Measurements from ENCODE around the gene MRGPRE.
"Not testable (repeated sequence)": the region's sequence is repeated elsewhere in the genome, so short reads cannot be mapped to it uniquely, and the experiment has no call there.

Gene MRGPRE

DNA sequence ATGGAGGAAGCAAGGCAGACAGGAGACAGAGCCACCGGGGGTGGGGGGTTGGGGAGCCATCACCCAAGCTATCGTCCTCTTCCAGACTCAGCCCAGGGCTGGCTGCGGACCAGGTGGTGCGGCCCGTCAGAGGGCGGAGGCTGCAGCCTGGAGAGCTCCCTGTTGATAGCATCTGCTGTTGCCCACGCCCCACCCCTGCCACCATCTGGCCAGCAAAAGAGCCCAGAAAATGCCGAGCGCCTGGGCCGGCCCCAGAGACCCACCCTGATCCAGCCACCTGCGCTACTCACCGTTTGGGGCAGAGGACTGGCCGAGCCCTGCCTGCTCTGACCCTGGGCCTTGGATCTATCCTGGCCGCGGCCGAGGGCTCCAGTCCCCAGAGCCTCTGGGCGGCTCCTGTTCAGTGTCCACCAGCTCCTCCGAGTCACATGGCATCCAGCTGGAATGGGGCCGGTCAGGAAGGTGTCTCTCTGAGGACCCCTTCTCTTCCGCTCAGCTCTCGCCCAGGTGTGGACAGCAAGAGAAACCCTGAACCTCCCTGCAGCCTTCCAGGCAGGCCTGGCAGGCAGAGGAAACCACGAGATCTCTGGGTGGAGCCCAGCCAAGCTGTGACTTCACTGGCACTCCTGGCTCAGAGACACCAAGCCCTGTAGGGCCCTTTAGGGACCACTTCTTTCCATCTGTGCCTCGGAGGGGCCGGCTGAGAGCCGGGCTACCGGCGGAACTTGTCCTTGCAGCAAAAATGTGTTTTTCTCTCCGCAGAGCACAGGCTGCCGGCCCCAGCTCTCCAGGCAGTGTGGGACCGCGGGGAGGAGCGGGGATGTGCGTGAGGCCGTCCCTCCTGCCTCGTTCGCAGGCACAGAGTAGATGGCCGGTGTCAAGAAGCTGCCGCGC, at the start of gene MRGPRE:
Gene MRGPRE (minus strand): TSS at position 567 of the 894 bp plus-strand sequence. CDS start 3,618 bp downstream, outside the sequence.
- DNase-seq: peak; percentile 14

GRCh38 chr11:3281146-3281545, 48.9 kb upstream of the MRGPRE start:
- DNase-seq: not testable (repeated sequence)

DNA sequence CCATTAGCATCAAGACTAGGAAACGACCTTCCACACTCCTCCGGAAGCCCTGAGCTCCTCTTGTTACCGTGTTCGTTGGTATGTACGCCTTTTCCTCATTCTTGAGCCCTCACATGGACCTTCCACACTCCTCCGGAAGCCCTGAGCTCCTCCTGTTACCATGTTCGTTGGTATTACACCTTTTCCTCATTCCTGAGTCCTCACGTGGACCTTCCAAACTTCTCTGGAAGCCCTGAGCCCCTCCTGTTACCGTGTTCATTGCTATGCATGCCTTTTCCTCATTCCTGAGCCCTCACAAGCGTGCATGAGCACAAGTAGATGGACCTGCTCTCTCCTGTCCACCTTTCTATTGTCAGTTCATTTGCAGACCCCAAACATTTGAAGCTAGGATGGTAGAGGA, 48.4 kb upstream of the MRGPRE start:
- not testable (repeated sequence) for DNase-seq

- DNase-seq: not testable (repeated sequence)
Measured at GRCh38 chr11:3278922-3279321, 46.7 kb upstream of the MRGPRE start.

DNA sequence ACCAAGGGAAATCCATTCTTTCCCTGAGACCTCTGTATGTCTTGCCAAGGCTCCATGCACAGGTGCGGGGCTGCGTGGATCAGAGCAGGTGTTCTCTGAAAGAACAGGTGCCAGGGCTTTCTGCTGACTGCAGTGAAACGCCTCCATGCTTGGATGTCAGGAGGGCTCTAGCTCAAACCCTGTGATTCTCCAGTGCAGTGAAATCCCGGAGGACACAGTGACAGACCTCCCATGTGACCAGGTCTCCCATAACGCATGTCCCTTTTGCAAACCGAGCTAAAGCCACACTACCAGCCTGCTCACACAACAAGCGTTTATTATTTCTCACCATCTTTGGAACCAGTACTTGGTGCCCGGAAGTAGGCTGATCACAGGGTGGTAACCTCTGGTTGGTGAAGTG, 41.4 kb upstream of the MRGPRE start:
- not testable (repeated sequence) for DNase-seq

DNA sequence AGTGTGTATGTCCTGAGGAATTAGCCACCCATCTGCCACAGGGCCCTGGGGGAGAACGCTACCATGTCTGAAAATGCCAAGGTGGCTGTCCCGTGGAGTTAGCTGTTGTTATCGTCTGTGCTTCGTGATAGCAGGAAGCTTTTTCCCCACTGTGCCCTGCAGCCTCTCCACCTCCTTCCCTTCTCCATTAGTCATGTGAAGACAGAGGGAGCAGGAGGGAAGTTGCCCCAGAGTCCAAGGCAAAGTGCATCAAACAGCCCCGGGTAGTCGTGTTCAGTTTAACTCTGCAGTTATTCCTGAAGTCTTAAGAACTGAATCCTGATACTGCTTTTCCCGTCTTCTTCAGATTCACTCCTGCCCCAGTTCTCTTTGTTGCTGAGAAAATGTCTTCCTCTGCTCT, 30.3 kb upstream of the MRGPRE start:
- not testable (repeated sequence) for DNase-seq

DNA sequence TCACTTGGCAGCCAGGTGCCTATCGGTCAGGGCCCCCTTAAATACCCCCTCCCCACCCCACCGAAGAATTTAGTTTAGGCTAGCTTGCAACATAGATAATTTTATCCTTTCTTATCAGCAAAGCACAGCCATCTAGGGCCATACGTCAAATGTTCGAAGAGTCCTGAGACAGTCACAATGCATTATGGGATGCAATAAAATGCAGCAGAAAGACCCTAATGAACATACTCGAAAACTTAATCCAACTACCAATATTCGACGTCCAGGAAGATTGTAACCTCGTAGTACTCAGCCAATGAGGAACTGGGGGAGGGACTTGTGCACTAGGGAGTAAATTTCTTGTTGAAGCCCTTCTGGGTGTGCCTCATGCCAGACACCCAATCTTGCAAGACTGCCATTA, 29.6 kb upstream of the MRGPRE start:
- not testable (repeated sequence) for DNase-seq

DNA sequence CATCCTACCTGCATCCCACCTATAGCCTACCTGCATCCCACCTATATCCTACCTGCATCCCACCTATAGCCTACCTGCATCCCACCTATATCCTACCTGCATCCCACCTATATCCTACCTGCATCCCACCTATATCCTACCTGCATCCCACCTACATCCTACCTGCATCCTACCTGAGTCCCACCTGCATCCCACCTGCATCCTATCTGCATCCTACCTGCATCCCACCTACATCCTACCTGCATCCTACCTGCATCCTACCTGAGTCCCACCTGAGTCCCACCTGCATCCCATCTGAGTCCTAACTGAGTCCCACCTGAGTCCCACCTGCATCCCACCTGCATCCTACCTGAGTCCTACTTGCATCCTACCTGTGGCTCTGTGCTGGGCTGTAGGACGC, 25.3 kb upstream of the MRGPRE start:
- not testable (repeated sequence) for DNase-seq

- not testable (repeated sequence) for DNase-seq
Measured at GRCh38 chr11:3255241-3255640, 23.0 kb upstream of the MRGPRE start.

GRCh38 chr11:3254773-3255172, 22.6 kb upstream of the MRGPRE start:
- DNase-seq: not testable (repeated sequence)

DNA sequence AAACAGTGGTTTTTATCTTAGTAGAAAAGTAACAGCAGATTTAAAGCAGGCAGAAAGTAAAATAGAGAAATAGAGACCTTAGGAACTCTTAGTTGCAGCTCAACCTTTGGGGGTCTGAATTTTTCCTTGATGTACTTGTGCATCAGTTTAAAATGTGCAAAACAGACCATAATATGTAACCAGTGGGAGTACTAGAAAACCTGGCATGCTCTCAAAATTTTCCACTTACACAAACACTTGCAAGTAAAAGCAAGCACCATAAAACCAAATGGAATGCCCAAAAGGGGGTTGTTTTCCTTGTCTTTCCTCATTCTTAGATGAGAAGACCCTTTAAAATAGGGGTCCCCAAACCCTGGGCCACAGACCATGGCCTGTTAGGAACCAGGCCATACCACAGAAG, 12.9 kb upstream of the MRGPRE start:
- no peak for DNase-seq

GRCh38 chr11:3243880-3244279, 11.7 kb upstream of the MRGPRE start:
- DNase-seq: no peak

- DNase-seq: no peak
Measured at GRCh38 chr11:3237119-3237518, 4.9 kb upstream of the MRGPRE start.

DNA sequence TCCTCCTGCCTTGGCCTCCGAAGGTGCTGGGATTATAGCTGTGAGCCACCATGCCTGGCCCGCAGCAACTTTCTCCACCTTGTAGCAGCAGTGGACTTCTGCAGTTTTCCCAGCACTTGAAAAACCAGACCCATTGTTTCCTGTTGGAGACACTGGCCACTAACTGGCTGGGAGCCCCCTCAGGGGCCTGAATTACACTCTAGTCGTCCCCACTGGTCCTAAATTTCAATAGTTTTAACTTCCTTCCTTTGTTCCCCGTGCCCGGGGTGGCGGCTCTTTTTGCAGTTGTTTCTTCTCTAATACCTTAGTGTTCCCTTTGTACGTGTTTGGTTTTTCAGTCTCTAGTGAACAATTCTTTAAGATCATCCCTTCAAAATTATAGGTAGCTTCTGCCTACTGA, 2.6 kb upstream of the MRGPRE start:
- DNase-seq: no peak

GRCh38 chr11:3232956-3233355, 739 bp upstream of the MRGPRE start:
- DNase-seq: no peak

DNA sequence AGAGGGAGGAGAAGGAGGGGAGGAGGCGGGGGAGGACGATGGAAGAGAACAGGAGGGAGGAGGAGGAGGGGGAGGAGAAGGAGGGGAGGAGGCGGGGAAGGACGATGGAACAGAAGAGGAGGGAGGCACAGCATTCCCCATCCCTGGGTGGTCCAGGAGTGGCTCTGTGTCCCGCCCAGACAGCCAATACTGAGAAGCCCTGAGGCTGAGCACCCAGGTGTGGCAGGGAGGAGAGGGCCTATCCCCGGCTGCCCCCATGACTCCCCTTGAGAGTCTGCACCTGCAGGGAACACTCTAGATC, 717 bp downstream of the MRGPRE start:
- no peak for DNase-seq

DNA sequence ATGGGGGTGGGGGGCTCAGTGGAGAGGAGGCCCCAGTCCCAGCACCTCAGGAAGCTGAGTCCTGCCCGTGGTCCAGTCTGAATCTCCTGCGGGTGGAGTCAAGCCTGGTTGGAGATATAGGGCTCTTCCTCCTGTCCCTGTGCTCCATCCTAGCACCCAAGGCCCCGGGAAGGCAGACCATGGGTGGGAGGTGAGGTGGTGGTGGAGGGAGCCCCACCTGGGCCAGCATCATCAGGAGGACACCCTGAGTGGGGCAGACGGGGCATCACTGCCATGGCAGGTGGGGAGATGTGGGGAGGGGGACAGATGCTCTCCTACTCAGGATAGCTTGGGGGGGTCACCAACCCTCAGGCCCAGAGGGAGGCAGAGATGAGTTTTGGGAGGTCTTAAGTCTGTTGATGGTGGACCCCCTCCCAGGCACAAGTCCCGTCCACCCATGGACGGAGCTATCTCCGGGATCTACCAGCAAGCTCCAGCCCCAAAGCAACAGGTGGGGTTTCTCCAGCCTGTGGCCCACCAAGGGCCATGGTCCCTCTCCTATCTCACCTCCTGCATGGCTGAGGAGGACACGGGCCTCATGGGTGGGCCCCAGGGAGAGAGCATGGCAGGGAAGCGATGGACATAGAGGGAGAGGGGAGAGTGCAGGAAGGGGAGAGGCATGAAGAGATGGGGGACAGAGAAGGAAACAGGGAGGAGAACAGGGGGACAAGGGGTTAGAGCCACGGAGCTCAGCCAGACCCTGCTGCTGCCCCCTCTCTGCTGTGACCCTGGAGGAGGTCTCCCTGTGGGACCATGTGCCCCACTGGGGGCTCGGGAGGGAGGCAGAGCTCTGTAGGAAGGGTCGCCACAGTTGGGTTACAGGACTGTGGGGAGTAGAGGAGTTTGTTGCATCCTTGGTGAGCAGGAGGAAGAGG, 1.3 kb downstream of the MRGPRE start:
- DNase-seq: no peak

GRCh38 chr11:3229673-3230630, 2.3 kb downstream of the MRGPRE start:
- DNase-seq: no peak

GRCh38 chr11:3228445-3228829, 3.8 kb downstream of the MRGPRE start:
- DNase-seq: no peak

DNA sequence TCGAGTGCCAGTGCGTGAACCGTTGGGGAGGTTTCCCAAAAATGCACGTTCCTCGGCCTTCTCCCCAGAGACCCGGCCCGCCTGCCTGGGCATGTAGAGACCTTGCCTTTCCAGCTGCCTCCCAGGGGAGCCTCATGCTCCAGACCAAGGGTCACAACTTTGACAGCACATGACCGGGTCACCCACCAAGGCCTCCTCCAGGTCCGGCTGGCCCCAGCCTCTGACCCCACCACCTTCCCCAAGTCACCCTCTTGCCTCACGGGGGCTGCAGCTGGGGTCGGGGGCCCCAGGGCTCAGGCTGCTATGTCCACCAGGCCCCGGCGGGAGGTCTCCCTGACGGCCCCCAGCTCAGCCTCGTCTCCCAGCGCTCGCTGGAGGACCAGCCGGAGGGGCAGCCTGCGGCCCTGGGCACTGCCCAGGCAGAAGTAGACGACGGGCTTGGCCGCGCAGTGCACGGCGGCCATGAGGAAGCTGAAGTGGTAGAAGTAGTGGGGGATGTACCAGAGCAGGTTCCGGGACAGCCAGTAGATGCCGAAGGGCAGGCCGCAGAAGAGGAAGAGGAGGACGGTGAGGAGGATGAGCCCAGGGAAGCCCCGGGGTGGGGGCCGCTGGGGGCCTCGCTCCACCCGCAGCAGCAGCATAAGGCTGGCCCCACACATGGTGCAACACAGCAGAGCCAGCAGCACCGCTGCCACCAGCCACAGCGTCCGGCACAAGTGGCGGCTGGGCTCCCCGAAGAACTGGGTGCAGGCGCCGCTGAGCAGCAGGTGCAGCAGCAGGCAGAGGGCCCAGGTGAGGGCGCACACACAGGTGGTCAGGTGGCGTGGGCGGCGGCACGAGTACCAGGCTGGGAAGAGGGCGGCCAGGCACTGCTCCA, 4.4 kb downstream of the MRGPRE start:
- no peak for DNase-seq

- DNase-seq: no peak
Measured at GRCh38 chr11:3226846-3227567, 5.2 kb downstream of the MRGPRE start.
